Omental fat pad (tissue), 4 donors: ENCODE results near the gene TOPORS. TPM values are rescaled to one million over a fixed set of nuclear protein-coding genes. Genes with fewer than 3 reads are reported as not detected.

Experiments used
- ATAC-seq: fragments of 150-250 bp; one replicate; pipeline ENCODE4 v1.9.1; 2016; ENCODE audit warnings: mild to moderate bottlenecking, moderate library complexity; ENCODE audit not compliant: low FRiP score
- DNase-seq: peaks from one replicate; pipeline ENCODE4 v3.0.0-alpha.2; 2019; ENCODE audit warnings: low spot score
- CTCF ChIP-seq, 3 donors: fragments of 450-650 bp; IDR thresholded peaks; one replicate each; pipeline ENCODE4 v1.5.1; 2016 to 2017; ENCODE audit warnings: antibody characterized with exemption in 3 of 3, mild to moderate bottlenecking in 3 of 3, moderate library complexity in 2 of 3
- total RNA-seq, 4 donors: library from RNA; depleted of rRNA; stranded (reverse); fragments of >200 nt; gene quantifications; one replicate each; pipeline ENCODE4 v1.1.0, GENCODE V29; 2016

The TOPORS gene
- total RNA-seq, 4 donors from 2014 or later: 18.0 to 27.1 (median 24.6) TPM

DNA sequence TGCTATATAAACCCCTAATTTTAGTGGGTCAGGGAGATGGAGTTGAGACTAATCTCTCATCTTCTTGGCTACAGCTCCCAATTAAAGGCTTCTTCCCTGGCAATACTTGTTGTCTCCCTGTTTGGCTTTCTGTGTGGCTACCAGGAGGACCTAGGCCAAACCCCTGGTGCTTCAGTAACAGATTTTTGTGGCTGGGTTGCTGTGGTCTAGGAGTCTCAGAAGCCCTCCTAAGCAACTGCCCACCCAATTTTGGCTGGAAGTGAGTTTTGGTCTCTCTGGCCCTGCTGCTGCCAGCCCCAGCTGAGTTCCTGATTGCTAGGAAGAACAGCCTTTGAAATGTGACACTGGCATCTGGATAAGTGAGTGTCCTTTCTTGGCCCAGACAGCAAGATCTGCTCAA is 36.1 kb downstream of the TOPORS start:
- TF ChIP-seq CTCF (IDR thresholded peaks at IDR 0.05): no peak
- ATAC-seq: no peak

GRCh38 chr9:32508728-32509127 is 43.7 kb downstream of the TOPORS start:
- no peak for ATAC-seq

More for the DNA sequence above, 36.1 kb downstream of the TOPORS start:
- no peak for DNase-seq

GRCh38 chr9:32503008-32503407 is 49.4 kb downstream of the TOPORS start:
- no peak for ATAC-seq
- TF ChIP-seq CTCF (IDR thresholded peaks at IDR 0.05): no peak

More at GRCh38 chr9:32508728-32509127, 43.7 kb downstream of the TOPORS start:
- DNase-seq: no peak
- no peak for TF ChIP-seq CTCF (IDR thresholded peaks at IDR 0.05)

DNA sequence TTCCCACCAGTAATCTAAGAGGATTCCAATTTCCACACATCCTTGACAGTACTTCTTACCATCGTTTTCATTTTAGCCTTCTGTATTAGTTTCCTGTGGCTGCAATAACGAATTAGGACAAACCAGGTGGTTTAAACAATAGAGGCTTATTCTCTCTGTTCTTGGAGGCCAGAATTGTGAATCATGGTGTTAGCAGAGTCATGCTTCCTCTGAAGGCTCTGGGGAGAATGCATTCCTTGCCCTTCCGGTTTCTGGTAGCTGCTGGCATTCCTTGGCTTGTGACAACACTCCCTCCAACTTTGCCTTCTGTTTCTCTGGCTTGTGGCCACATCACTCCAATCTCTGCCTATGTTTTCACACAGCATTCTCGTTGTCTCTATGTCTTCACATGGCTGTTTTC is 49.9 kb downstream of the TOPORS start:
- no peak for DNase-seq
- no peak for TF ChIP-seq CTCF (IDR thresholded peaks at IDR 0.05)
- ATAC-seq: no peak

More at GRCh38 chr9:32503008-32503407, 49.4 kb downstream of the TOPORS start:
- DNase-seq: no peak

DNA sequence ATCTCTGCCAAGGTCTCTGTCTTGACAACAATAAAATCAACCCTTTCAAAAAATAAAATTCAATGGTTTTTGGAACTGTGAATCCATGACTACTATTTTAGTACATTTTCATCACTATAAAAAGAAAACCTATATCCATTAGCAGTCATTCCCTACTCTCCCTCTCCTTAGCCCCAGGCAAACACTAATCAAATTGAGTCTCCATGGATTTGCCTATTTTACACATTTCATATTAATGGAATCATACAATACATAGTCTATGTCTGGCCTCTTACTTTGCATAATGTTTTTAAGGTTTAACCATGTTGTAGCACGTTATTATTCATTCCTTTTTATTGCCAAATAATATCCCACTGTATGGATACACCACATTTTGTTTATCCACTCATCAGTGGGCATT is 50.5 kb downstream of the TOPORS start:
- no peak for ATAC-seq
- DNase-seq: no peak
- TF ChIP-seq CTCF (IDR thresholded peaks at IDR 0.05): no peak

GRCh38 chr9:32500768-32501167 is 51.6 kb downstream of the TOPORS start:
- no peak for TF ChIP-seq CTCF (IDR thresholded peaks at IDR 0.05)
- ATAC-seq: no peak

DNA sequence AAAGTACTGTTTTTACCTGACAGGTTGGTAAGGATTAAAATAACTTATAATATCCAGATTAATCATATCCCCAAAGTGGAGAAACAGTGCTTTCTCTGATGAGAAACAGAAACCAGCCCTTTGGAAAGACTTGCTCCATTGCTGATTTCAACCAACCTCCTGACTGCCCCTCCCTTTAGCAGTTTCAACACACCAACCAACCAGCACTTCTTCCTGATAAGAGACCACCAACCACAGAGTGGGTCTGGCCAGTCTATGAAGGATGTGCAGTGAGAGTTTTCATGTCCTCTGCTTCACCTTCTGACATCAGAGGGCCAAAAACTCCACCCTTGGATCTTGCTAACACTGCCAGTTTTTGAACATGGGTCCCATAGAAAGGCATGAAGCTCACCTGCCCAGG is 54.5 kb downstream of the TOPORS start:
- DNase-seq (no peak), ATAC-seq (no peak)
- no peak for TF ChIP-seq CTCF (IDR thresholded peaks at IDR 0.05)

More at GRCh38 chr9:32500768-32501167, 51.6 kb downstream of the TOPORS start:
- DNase-seq: no peak
